OCI-LY3 (cell line): Measurements from ENCODE around the gene SLC34A1.

Experiments used
- H2AFZ ChIP-seq: fragments of 200-600, 300-600 bp; shearing (Covaris generic); 2 replicates; pipeline ENCODE4 v1.6.0; 2014; ENCODE audit warnings: antibody characterized with exemption, low read depth, low read length
- H3K27ac ChIP-seq: fragments of 200-600, 300-600 bp; sonication (generic); 2 replicates; pipeline ENCODE4 v1.5.1; 2014; ENCODE audit warnings: mild to moderate bottlenecking, low read length, moderate library complexity, mixed read lengths
- H3K27me3 ChIP-seq: fragments of 200-600, 300-600 bp; sonication (generic); 2 replicates; pipeline ENCODE4 v1.6.1; 2014; ENCODE audit warnings: low read depth, low read length, mixed read lengths
- H3K36me3 ChIP-seq: fragments of 200-600, 300-600 bp; sonication (generic); replicated peaks from 2 replicates; pipeline ENCODE3; 2014; ENCODE audit warnings: low read depth, low read length, mixed read lengths
- H3K4me1 ChIP-seq: fragments of 300-600, 200-600 bp; sonication (generic); 2 replicates; pipeline ENCODE4 v1.6.1; 2014; ENCODE audit warnings: low read length, mixed read lengths
- H3K4me2 ChIP-seq: fragments of 200-600, 300-600 bp; sonication (generic); 2 replicates; pipeline ENCODE4 v1.6.1; 2014; ENCODE audit warnings: low read length, mixed read lengths
- H3K4me3 ChIP-seq: fragments of 300-600, 200-600 bp; sonication (generic); 2 replicates; pipeline ENCODE4 v1.5.1; 2014; ENCODE audit warnings: antibody characterized with exemption, mild to moderate bottlenecking, low read length, moderate library complexity
- H3K79me2 ChIP-seq: fragments of 300-600, 200-600 bp; shearing (Covaris generic); 2 replicates; pipeline ENCODE4 v1.6.1; 2014; ENCODE audit warnings: mild to moderate bottlenecking, low read length, mixed read lengths
- H3K9ac ChIP-seq: fragments of 300-600, 200-600 bp; shearing (Covaris generic); 2 replicates; pipeline ENCODE4 v1.6.0; 2014; ENCODE audit warnings: mild to moderate bottlenecking, low read length, moderate library complexity
- H3K9me3 ChIP-seq: fragments of 200-600, 300-600 bp; shearing (Covaris generic); 2 replicates; pipeline ENCODE4 v1.6.1; 2014; ENCODE audit warnings: low read length, mixed read lengths; ENCODE audit not compliant: insufficient read depth
- H4K20me1 ChIP-seq: fragments of 200-600, 300-600 bp; sonication (generic); 2 replicates; pipeline ENCODE4 v1.6.1; 2016; ENCODE audit warnings: low read length, mixed read lengths; ENCODE audit not compliant: insufficient read depth
- EZH2phosphoT487 ChIP-seq: fragments of 200-600 bp; shearing (Covaris generic); IDR thresholded peaks from 2 replicates; pipeline ENCODE4 v1.6.1; 2018; ENCODE audit warnings: antibody characterized with exemption, mixed run types, low read depth
- TF ChIP-seq, protein P1 (sequence below): fragments of 200-600, 300-600 bp; sonication (generic); IDR thresholded peaks from 2 replicates; pipeline ENCODE4 v1.5.1; 2014; ENCODE audit warnings: antibody characterized with exemption, low read length, low read depth

The SLC34A1 gene

DNA sequence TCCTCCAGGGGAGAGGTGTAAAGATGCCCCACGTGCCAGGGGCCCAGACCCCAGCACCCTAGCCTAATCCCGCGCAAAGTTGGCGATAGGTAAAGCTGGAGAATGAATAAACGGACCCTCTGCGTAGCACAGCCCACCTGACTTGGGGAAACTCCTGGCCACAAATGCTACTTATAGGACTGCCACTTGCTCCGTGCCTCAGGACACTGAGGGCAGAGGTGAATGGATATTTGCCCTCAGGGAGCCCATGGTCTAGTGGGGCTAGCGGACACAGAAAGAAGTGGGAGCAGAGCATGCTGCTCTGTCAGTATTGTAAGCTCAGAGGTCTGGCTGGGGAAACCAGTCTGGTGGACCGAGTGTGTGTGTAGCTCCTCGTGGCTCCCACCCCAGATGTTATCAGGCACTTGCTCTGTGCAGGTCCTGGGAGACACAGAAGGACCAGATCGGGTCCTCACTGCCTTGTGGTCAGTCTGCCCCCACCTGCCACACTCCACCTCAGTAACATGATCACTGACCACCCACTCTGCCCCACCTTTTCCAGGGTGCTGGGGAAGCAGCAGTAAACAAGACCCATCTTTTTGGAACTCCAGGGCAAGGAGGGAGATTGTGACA lies 43.1 kb downstream of the SLC34A1 start:
- H4K20me1 ChIP-seq = peaks cover 21% of the 10 kb centered on the region
- H3K9ac ChIP-seq = peak overlapping the region; percentile 81
- H3K36me3 ChIP-seq = peaks cover 11% of the 10 kb centered on the region
- H3K27me3 ChIP-seq = no peaks in the 10 kb centered on the region
- H3K9me3 ChIP-seq = no peaks in the 10 kb centered on the region
- peak overlapping the region; percentile 56 for H3K27ac ChIP-seq
- peak overlapping the region; percentile 85 for H3K4me3 ChIP-seq
- peaks cover 55% of the 10 kb centered on the region for H3K4me1 ChIP-seq
- H3K79me2 ChIP-seq = peaks cover 40% of the 10 kb centered on the region
- peak overlapping the region; percentile 97 for H3K4me2 ChIP-seq
- H2AFZ ChIP-seq = no peak overlapping the region
- no peak for TF ChIP-seq EZH2phosphoT487
- TF ChIP-seq, protein P1, sequence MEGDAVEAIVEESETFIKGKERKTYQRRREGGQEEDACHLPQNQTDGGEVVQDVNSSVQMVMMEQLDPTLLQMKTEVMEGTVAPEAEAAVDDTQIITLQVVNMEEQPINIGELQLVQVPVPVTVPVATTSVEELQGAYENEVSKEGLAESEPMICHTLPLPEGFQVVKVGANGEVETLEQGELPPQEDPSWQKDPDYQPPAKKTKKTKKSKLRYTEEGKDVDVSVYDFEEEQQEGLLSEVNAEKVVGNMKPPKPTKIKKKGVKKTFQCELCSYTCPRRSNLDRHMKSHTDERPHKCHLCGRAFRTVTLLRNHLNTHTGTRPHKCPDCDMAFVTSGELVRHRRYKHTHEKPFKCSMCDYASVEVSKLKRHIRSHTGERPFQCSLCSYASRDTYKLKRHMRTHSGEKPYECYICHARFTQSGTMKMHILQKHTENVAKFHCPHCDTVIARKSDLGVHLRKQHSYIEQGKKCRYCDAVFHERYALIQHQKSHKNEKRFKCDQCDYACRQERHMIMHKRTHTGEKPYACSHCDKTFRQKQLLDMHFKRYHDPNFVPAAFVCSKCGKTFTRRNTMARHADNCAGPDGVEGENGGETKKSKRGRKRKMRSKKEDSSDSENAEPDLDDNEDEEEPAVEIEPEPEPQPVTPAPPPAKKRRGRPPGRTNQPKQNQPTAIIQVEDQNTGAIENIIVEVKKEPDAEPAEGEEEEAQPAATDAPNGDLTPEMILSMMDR = no peak

DNA sequence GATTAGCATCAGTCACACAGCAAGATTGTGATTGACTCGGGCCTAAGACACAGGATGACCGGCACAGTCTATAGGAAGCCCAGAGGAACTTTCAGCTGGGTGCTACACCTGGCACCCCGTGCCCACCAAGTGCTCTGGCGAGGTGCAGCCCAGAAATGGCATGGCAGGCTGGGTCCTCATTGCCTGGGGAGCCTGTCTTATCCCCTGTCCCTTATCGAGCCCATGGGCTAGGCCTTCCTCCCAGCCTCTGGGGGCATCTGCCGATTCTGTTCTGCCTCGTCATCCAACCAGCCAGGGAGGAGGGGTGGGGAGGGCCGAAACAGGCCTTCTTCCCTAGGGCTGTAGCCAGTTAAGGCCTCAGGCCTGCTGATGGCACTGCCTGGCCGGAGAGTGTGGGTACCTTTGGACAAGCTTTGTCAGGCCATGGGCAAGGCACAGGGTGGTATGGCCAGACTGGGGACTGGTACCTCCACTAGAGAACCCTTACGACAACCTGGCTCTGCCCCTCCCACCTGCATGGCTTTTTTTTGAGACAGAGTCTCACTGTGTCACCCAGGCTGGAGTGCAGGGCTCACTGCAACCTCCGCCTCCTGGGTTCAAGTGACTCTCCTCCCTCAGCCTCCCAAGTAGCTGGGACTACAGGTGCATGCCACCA lies 43.8 kb downstream of the SLC34A1 start:
- Histone ChIP-seq H3K4me2 (peak overlapping the region; percentile 97), H4K20me1 (peaks cover 21% of the 10 kb centered on the region), H3K79me2 (peaks cover 40% of the 10 kb centered on the region), H2AFZ (no peak overlapping the region), H3K36me3 (peaks cover 17% of the 10 kb centered on the region), H3K27me3 (no peaks in the 10 kb centered on the region), H3K27ac (peak overlapping the region; percentile 56), H3K9me3 (no peaks in the 10 kb centered on the region), H3K4me3 (peak overlapping the region; percentile 85), H3K4me1 (peaks cover 55% of the 10 kb centered on the region), H3K9ac (peak overlapping the region; percentile 81)
- no peak for TF ChIP-seq EZH2phosphoT487
- TF ChIP-seq, protein P1 = no peak

DNA sequence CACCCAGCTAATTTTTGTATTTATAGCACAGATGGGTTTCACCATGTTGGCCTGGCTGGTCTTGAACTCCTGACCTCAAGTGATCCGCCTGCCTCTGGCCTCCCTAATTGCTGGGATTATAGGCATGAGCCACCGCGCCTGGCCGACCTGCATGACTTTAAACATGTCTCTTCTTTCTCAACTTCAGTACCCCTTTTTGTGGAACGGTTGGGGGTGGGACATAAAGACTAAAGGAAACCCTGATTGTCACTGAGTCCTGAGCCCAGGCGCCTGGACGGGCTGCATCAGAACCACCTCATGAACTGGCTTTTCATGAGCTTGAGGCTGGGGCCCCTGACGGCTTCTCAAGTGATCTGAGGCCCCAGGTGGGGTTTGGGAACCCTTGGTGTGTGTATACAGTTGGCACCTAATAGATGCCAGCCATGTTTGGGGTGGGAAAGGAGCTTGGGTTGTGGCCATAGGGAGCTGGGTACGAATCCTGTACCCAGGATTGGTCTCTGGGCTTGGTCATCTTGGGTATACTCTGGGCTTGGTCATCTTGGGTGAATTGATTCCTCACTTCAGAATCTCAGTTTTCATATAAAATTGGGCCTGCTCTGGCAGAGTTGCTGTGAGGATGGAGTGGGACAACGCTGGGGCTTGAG lies 44.5 kb downstream of the SLC34A1 start:
- H3K4me1 ChIP-seq = peaks cover 55% of the 10 kb centered on the region
- peak overlapping the region; percentile 31 for H3K27ac ChIP-seq
- H4K20me1 ChIP-seq = peaks cover 21% of the 10 kb centered on the region
- TF ChIP-seq, protein P1 = no peak
- no peak for TF ChIP-seq EZH2phosphoT487
- peak overlapping the region; percentile 52 for H3K4me3 ChIP-seq
- H2AFZ ChIP-seq = no peak overlapping the region
- peaks cover 17% of the 10 kb centered on the region for H3K36me3 ChIP-seq
- H3K4me2 ChIP-seq = peak overlapping the region; percentile 97
- peak overlapping the region; percentile 47; the same call in 1 of the 2 replicates for H3K9ac ChIP-seq
- H3K79me2 ChIP-seq = peaks cover 40% of the 10 kb centered on the region
- H3K9me3 ChIP-seq = no peaks in the 10 kb centered on the region
- H3K27me3 ChIP-seq = no peaks in the 10 kb centered on the region
